NB4 (cell line): Measurements from ENCODE around the gene TBC1D17.

Source experiments
- MAX ChIP-seq: IDR thresholded peaks from 2 replicates; pipeline ENCODE4 v1.6.1; 2011; ENCODE audit warnings: low read depth, low read length
- TF ChIP-seq, protein P1 (sequence below): IDR thresholded peaks from one replicate; pipeline ENCODE4 v1.5.1; 2012; ENCODE audit warnings: low read depth, low read length

GRCh38 chr19:49913720-49914119 is 36.2 kb downstream of the TBC1D17 start:
- TF ChIP-seq, protein P1, sequence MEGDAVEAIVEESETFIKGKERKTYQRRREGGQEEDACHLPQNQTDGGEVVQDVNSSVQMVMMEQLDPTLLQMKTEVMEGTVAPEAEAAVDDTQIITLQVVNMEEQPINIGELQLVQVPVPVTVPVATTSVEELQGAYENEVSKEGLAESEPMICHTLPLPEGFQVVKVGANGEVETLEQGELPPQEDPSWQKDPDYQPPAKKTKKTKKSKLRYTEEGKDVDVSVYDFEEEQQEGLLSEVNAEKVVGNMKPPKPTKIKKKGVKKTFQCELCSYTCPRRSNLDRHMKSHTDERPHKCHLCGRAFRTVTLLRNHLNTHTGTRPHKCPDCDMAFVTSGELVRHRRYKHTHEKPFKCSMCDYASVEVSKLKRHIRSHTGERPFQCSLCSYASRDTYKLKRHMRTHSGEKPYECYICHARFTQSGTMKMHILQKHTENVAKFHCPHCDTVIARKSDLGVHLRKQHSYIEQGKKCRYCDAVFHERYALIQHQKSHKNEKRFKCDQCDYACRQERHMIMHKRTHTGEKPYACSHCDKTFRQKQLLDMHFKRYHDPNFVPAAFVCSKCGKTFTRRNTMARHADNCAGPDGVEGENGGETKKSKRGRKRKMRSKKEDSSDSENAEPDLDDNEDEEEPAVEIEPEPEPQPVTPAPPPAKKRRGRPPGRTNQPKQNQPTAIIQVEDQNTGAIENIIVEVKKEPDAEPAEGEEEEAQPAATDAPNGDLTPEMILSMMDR = no peak
- no peak for TF ChIP-seq MAX
